Glutamatergic neuron (in vitro differentiated cells): Measurements from ENCODE around the gene C20orf144. TPM values are rescaled to one million over a fixed set of nuclear protein-coding genes. Genes with fewer than 3 reads are reported as not detected.
"Not testable (repeated sequence)": the region's sequence is repeated elsewhere in the genome, so short reads cannot be mapped to it uniquely, and the experiment has no call there.

Source experiments
- DNase-seq: peaks from one replicate; pipeline ENCODE4 v3.0.0; 2022
- H3K27ac Mint-ChIP-seq: one replicate; pipeline ENCODE4 v1.8.0; 2020; ENCODE audit warnings: mild to moderate bottlenecking, mixed read lengths, inconsistent platforms; ENCODE audit not compliant: unreplicated experiment
- H3K27me3 Mint-ChIP-seq: one replicate; pipeline ENCODE4 v1.8.0; 2020; ENCODE audit warnings: mild to moderate bottlenecking, moderate library complexity, mixed read lengths, inconsistent platforms; ENCODE audit not compliant: unreplicated experiment
- H3K36me3 Mint-ChIP-seq: one replicate; pipeline ENCODE4 v1.8.0; 2020; ENCODE audit warnings: mild to moderate bottlenecking, mixed read lengths, inconsistent platforms; ENCODE audit not compliant: unreplicated experiment
- H3K4me1 Mint-ChIP-seq: one replicate; pipeline ENCODE4 v1.8.0; 2020; ENCODE audit warnings: mild to moderate bottlenecking, low read depth, mixed read lengths, inconsistent platforms; ENCODE audit not compliant: unreplicated experiment
- H3K4me3 Mint-ChIP-seq: one replicate; pipeline ENCODE4 v1.8.0; 2020; ENCODE audit warnings: mild to moderate bottlenecking, mixed read lengths, inconsistent platforms; ENCODE audit not compliant: unreplicated experiment
- H3K9me3 Mint-ChIP-seq: one replicate; pipeline ENCODE4 v1.8.0; 2020; ENCODE audit warnings: mild to moderate bottlenecking, moderate library complexity, mixed read lengths, inconsistent platforms; ENCODE audit not compliant: unreplicated experiment
- CTCF ChIP-seq: fragments of 200-600 bp; sonication (generic); IDR thresholded peaks from one replicate; pipeline ENCODE4 v1.5.0; 2021; ENCODE audit not compliant: partially characterized antibody, unreplicated experiment
- total RNA-seq: library from RNA; stranded (reverse); fragmentation: NEBNext Ultra II Directional; extraction: Animal tissue kit (Norgen Biotek cat#: 25700); gene quantifications from one replicate; pipeline ENCODE4 v1.2.1, GENCODE V29; 2021; ENCODE audit not compliant: unreplicated experiment

Gene C20orf144
- total RNA-seq, 1 donor from 2014 or later = not detected

GRCh38 chr20:33627577-33628216 is 34.4 kb upstream of the C20orf144 start:
- Mint-ChIP-seq H3K27me3 (no peaks in the 10 kb centered on the region), H3K36me3 (no peaks in the 10 kb centered on the region), H3K4me3 (no peak overlapping the region), H3K4me1 (peaks cover 3% of the 10 kb centered on the region), H3K27ac (no peak overlapping the region), H3K9me3 (peaks cover 2% of the 10 kb centered on the region)
- DNase-seq = no peak
- no peak for TF ChIP-seq CTCF

- Mint-ChIP-seq H3K9me3 (peaks cover 2% of the 10 kb centered on the region), H3K4me1 (peaks cover 3% of the 10 kb centered on the region), H3K27me3 (no peaks in the 10 kb centered on the region), H3K4me3 (no peak overlapping the region), H3K36me3 (no peaks in the 10 kb centered on the region), H3K27ac (no peak overlapping the region)
- DNase-seq = no peak
- no peak for TF ChIP-seq CTCF
Observed at GRCh38 chr20:33629533-33629932, 32.6 kb upstream of the C20orf144 start.

GRCh38 chr20:33629979-33630378 is 32.1 kb upstream of the C20orf144 start:
- H3K27me3 Mint-ChIP-seq = peaks cover 2% of the 10 kb centered on the region
- H3K4me3 Mint-ChIP-seq = no peak overlapping the region
- peaks cover 2% of the 10 kb centered on the region for H3K9me3 Mint-ChIP-seq
- DNase-seq = no peak
- TF ChIP-seq CTCF = no peak
- H3K36me3 Mint-ChIP-seq = no peaks in the 10 kb centered on the region
- peaks cover 5% of the 10 kb centered on the region for H3K4me1 Mint-ChIP-seq
- no peak overlapping the region for H3K27ac Mint-ChIP-seq

- no peak overlapping the region for H3K4me3 Mint-ChIP-seq
- no peak for DNase-seq
- H3K27me3 Mint-ChIP-seq = peaks cover 2% of the 10 kb centered on the region
- H3K36me3 Mint-ChIP-seq = no peaks in the 10 kb centered on the region
- no peak for TF ChIP-seq CTCF
- H3K27ac Mint-ChIP-seq = peak overlapping the region; percentile 50
- H3K4me1 Mint-ChIP-seq = peaks cover 5% of the 10 kb centered on the region
- peaks cover 2% of the 10 kb centered on the region for H3K9me3 Mint-ChIP-seq
Observed at GRCh38 chr20:33630507-33630906, 31.6 kb upstream of the C20orf144 start.

- not testable (repeated sequence) for DNase-seq, H3K27ac Mint-ChIP-seq, H3K27me3 Mint-ChIP-seq, H3K9me3 Mint-ChIP-seq, H3K4me1 Mint-ChIP-seq, H3K4me3 Mint-ChIP-seq, H3K36me3 Mint-ChIP-seq
Observed at GRCh38 chr20:33631910-33632309, 30.2 kb upstream of the C20orf144 start.
